HCT116 (cell line): ENCODE data around the gene WDR43.

ENCODE experiments used
- POLR2AphosphoS5 ChIP-seq: IDR thresholded peaks from 2 replicates; pipeline ENCODE4 v1.6.1; 2011; ENCODE audit warnings: mild to moderate bottlenecking, low read depth, low read length, moderate library complexity
- TCF7L2 ChIP-seq: IDR thresholded peaks from 2 replicates; pipeline ENCODE4 v1.7.0; 2011; ENCODE audit warnings: borderline replicate concordance, inconsistent platforms; ENCODE audit not compliant: insufficient read depth, insufficient read length; ENCODE audit errors: extremely low read depth

DNA sequence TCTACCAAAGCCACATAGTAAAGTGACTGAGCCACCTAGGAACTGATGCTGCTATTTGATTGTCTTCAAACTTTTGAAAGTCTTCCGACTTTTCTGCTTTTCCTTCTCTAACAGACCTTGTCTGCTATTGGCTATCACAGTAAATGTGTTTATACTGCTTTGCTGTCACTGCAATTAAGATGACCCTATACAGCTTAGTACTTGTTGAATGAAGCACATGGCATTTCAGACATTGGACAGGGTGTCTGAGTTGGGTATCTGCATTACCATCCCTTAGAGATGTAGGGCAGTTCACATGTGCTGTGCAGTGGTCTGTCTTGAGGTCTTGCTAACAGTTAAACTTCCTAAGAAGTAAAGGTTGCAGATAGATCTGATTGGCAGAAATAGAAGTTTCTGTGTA lies 3.6 kb downstream of the WDR43 start:
- TF ChIP-seq POLR2AphosphoS5 (no peak), TCF7L2 (no peak)
